ENCODE results near the gene ATXN1. TPM values are rescaled to one million over a fixed set of nuclear protein-coding genes. Genes with fewer than 3 reads are reported as not detected.

ATXN1 gene
- total and polyA plus RNA-seq, 2 experiments from 2014 or later, result 14.2 to 20.1 TPM

DNA sequence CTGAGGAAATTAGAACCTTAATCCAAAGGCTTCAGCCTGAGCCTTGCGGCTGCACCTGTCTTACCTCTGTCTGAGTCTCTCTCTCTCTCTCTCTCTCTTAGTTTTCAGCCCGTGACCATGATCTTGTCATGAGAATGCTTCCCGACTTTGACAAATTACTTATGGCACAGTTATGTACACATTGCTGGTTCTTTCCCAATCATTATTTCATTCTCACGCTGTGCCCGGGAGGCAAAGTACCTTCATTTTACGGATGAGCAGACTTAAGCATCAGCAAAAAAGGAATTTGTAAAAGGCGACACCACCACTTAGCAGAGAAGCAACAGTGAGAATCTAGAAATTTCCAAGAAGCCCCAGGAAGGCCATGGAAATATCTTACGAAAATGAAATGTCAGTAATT is 468.3 kb downstream of the ATXN1 start:
- Histone ChIP-seq H3F3A (ENCODE audit: insufficient read depth) (no peaks in the 10 kb centered on the region), H3K27me3 (replicated peaks; ENCODE audit: insufficient read depth) (no peaks in the 10 kb centered on the region), H3K4me2 (ENCODE audit: unreplicated experiment) (no peak overlapping the region), H4K20me1 (ENCODE audit: insufficient read depth) (no peaks in the 10 kb centered on the region), H3K79me2 (ENCODE audit: insufficient read depth) (no peaks in the 10 kb centered on the region), H3K4me1 (ENCODE audit: insufficient read depth) (no peaks in the 10 kb centered on the region), H3K9me3 (ENCODE audit: low read depth) (no peaks in the 10 kb centered on the region), H3K9me2 (ENCODE audit: insufficient read depth) (no peaks in the 10 kb centered on the region), H3K36me3 (ENCODE audit: low read depth) (no peaks in the 10 kb centered on the region), H2AFZ (no peak overlapping the region), H3K27ac (no peak overlapping the region), H3K4me3 (no peak overlapping the region), H3K9ac (no peak overlapping the region)
- TF ChIP-seq EZH2phosphoT487 (IDR thresholded peaks at IDR 0.05; ENCODE audit: insufficient read depth, low read depth) (no peak), EZH2 (IDR thresholded peaks at IDR 0.05; ENCODE audit: insufficient read depth, poor library complexity, severe bottlenecking) (no peak)
- in situ Hi-C loops (cut with MboI), result no loop called here
- no peak for DNase-seq
- 67 to 71% methylated on average over 8 of the region's 8 CpGs for WGBS, 2 experiments (ENCODE audit: low coverage in 1 of 2, low lambda C conversion rate in 2 of 2, missing lambda C conversion rate in 2 of 2)

DNA sequence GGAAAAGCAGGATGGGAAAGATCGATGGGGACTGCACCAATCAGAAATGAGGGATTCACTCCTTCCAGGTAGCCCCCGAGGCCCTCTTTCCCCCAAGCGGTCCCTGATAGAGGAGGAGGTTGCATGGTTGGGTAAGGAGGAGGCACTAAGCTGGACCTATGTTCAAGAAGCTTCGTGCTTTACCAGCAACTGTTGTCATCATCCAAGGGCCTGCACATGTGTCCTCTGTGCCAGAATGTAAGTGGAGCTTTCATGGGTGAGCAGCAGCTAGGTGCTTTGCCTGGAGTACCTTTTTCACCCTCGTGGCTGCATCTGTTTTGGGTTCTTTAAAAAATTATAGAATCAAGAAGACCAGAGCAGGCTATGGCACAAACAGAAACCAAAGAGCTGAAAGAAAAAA is 468.8 kb downstream of the ATXN1 start:
- in situ Hi-C loops (cut with MboI), result no loop called here
- no peak overlapping the region for H3K4me3 ChIP-seq
- no peaks in the 10 kb centered on the region for H3K36me3 ChIP-seq (ENCODE audit: low read depth)
- H2AFZ ChIP-seq, result no peak overlapping the region
- no peaks in the 10 kb centered on the region for H3K9me2 ChIP-seq (ENCODE audit: insufficient read depth)
- no peaks in the 10 kb centered on the region for H3F3A ChIP-seq (ENCODE audit: insufficient read depth)
- H4K20me1 ChIP-seq (ENCODE audit: insufficient read depth), result no peaks in the 10 kb centered on the region
- H3K27ac ChIP-seq, result no peak overlapping the region
- H3K79me2 ChIP-seq (ENCODE audit: insufficient read depth), result no peaks in the 10 kb centered on the region
- H3K4me2 ChIP-seq (ENCODE audit: unreplicated experiment), result no peak overlapping the region
- no peaks in the 10 kb centered on the region for H3K4me1 ChIP-seq (ENCODE audit: insufficient read depth)
- TF ChIP-seq EZH2 (IDR thresholded peaks at IDR 0.05; ENCODE audit: insufficient read depth, poor library complexity, severe bottlenecking), result no peak
- no peak for TF ChIP-seq EZH2phosphoT487 (IDR thresholded peaks at IDR 0.05; ENCODE audit: insufficient read depth, low read depth)
- H3K9me3 ChIP-seq (ENCODE audit: low read depth), result no peaks in the 10 kb centered on the region
- 75 to 76% methylated on average over 5 of the region's 5 CpGs for WGBS, 2 experiments (ENCODE audit: low coverage in 1 of 2, low lambda C conversion rate in 2 of 2, missing lambda C conversion rate in 2 of 2)
- no peaks in the 10 kb centered on the region for H3K27me3 ChIP-seq (replicated peaks; ENCODE audit: insufficient read depth)
- no peak overlapping the region for H3K9ac ChIP-seq
- DNase-seq, result no peak

DNA sequence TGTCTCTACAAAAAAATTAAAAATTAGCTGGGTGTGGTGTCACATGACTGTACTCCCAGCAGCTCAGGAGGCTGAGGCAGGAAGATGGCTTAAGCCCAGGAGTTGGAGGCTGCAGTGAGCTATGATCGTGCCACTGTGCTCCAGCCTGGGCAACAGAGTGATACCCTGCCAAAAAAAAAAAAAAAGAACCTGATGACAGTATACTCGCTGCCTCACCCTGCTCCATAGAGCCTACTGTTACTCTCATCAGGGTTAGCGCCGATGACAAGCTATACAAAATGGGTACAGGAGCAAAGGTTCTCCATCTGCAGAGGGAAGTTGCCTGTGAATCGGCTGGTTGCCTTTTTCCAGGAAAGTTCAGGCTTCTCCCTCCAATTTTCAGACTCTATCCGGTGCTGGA is 469.5 kb downstream of the ATXN1 start:
- Histone ChIP-seq H3K27ac (no peak overlapping the region), H3K9ac (no peak overlapping the region), H3K4me2 (ENCODE audit: unreplicated experiment) (no peak overlapping the region), H4K20me1 (ENCODE audit: insufficient read depth) (no peaks in the 10 kb centered on the region), H3K36me3 (ENCODE audit: low read depth) (no peaks in the 10 kb centered on the region), H3K4me1 (ENCODE audit: insufficient read depth) (no peaks in the 10 kb centered on the region), H3F3A (ENCODE audit: insufficient read depth) (no peaks in the 10 kb centered on the region), H3K9me3 (ENCODE audit: low read depth) (no peaks in the 10 kb centered on the region), H2AFZ (no peak overlapping the region), H3K9me2 (ENCODE audit: insufficient read depth) (no peaks in the 10 kb centered on the region), H3K4me3 (no peak overlapping the region), H3K79me2 (ENCODE audit: insufficient read depth) (no peaks in the 10 kb centered on the region), H3K27me3 (replicated peaks; ENCODE audit: insufficient read depth) (no peaks in the 10 kb centered on the region)
- DNase-seq, result peak; percentile 4
- 65 to 67% methylated on average over 6 of the region's 6 CpGs for WGBS, 2 experiments (ENCODE audit: low coverage in 1 of 2, low lambda C conversion rate in 2 of 2, missing lambda C conversion rate in 2 of 2)
- TF ChIP-seq EZH2phosphoT487 (IDR thresholded peaks at IDR 0.05; ENCODE audit: insufficient read depth, low read depth), result no peak
- no peak for TF ChIP-seq EZH2 (IDR thresholded peaks at IDR 0.05; ENCODE audit: insufficient read depth, poor library complexity, severe bottlenecking)
- in situ Hi-C loops (cut with MboI), result no loop called here

DNA sequence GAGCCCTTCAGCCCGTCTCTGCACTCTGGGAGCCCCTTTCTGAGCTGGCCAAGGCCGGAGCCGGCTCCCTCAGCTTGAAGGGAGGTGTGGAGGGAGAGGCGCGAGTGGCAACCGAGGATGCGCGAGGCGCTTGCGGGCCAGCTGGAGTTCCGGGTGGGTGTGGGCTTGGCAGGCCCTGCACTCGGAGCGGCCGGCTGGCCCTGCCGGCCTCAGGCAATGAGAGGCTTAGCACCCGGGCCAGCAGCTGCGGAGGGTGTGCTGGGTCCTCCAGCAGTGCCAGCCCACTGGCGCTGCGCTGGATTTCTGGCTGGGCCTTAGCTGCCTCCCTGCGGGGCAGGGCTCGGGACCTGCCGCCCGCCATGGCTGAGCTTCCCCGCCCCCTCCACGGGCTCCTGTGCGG is 473.1 kb downstream of the ATXN1 start:
- in situ Hi-C loops (cut with MboI), result no loop called here
- Histone ChIP-seq H3K4me2 (ENCODE audit: unreplicated experiment) (no peak overlapping the region), H3K9me3 (ENCODE audit: low read depth) (no peaks in the 10 kb centered on the region), H3K27me3 (replicated peaks; ENCODE audit: insufficient read depth) (no peaks in the 10 kb centered on the region), H2AFZ (no peak overlapping the region), H3K9ac (no peak overlapping the region), H3K27ac (no peak overlapping the region), H3K9me2 (ENCODE audit: insufficient read depth) (no peaks in the 10 kb centered on the region), H3K79me2 (ENCODE audit: insufficient read depth) (no peaks in the 10 kb centered on the region), H3K36me3 (ENCODE audit: low read depth) (no peaks in the 10 kb centered on the region), H3K4me3 (no peak overlapping the region), H4K20me1 (ENCODE audit: insufficient read depth) (no peaks in the 10 kb centered on the region), H3F3A (ENCODE audit: insufficient read depth) (no peaks in the 10 kb centered on the region), H3K4me1 (ENCODE audit: insufficient read depth) (no peaks in the 10 kb centered on the region)
- DNase-seq, result no peak
- TF ChIP-seq EZH2 (IDR thresholded peaks at IDR 0.05; ENCODE audit: insufficient read depth, poor library complexity, severe bottlenecking) (no peak), EZH2phosphoT487 (IDR thresholded peaks at IDR 0.05; ENCODE audit: insufficient read depth, low read depth) (no peak)
- WGBS, 2 experiments (ENCODE audit: low coverage in 1 of 2, low lambda C conversion rate in 2 of 2, missing lambda C conversion rate in 2 of 2), result 91 to 96% methylated on average over 22 to 26 of the region's 26 CpGs

DNA sequence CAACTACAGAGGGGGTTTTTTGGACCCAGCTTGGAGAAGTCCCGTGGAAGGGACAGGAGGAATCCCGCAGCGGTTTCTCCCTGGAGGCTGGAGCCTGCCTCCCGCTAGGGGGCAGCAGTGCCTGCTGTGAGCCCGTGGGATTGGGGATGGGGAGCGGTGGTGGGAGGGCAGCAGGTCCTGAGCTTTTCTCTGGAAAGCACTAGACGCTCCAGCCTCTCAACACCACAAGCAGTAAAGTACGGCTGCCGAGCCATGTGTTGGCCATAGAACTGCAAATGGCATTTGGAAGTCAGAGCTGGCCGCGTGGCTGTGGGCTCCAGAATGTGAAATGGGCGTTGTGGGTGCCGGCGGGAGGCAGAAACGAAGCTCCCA is 475.1 kb downstream of the ATXN1 start:
- no peaks in the 10 kb centered on the region for H3K9me2 ChIP-seq (ENCODE audit: insufficient read depth)
- no peaks in the 10 kb centered on the region for H3F3A ChIP-seq (ENCODE audit: insufficient read depth)
- peak; percentile 76 for DNase-seq
- H3K27ac ChIP-seq, result no peak overlapping the region
- in situ Hi-C loops (cut with MboI), result no loop called here
- WGBS, 2 experiments (ENCODE audit: low coverage in 1 of 2, low lambda C conversion rate in 2 of 2, missing lambda C conversion rate in 2 of 2), result 8 to 10% methylated on average over 15 of the region's 15 CpGs
- no peaks in the 10 kb centered on the region for H3K4me1 ChIP-seq (ENCODE audit: insufficient read depth)
- peak overlapping the region; percentile 58 for H2AFZ ChIP-seq
- H3K9me3 ChIP-seq (ENCODE audit: low read depth), result no peaks in the 10 kb centered on the region
- H3K79me2 ChIP-seq (ENCODE audit: insufficient read depth), result no peaks in the 10 kb centered on the region
- TF ChIP-seq EZH2phosphoT487 (IDR thresholded peaks at IDR 0.05; ENCODE audit: insufficient read depth, low read depth) (no peak), EZH2 (IDR thresholded peaks at IDR 0.05; ENCODE audit: insufficient read depth, poor library complexity, severe bottlenecking) (no peak)
- no peaks in the 10 kb centered on the region for H3K36me3 ChIP-seq (ENCODE audit: low read depth)
- H3K9ac ChIP-seq, result peak overlapping the region; percentile 22; the same call in 1 of the 2 replicates
- H3K4me2 ChIP-seq (ENCODE audit: unreplicated experiment), result peak overlapping the region; percentile 67
- H3K4me3 ChIP-seq, result peak overlapping the region; percentile 50
- H4K20me1 ChIP-seq (ENCODE audit: insufficient read depth), result no peaks in the 10 kb centered on the region
- H3K27me3 ChIP-seq (replicated peaks; ENCODE audit: insufficient read depth), result no peaks in the 10 kb centered on the region

Measured in GM23248 (cell line).